Esophagus muscularis mucosa (tissue), 3 donors: ENCODE results near the gene METTL9.
"Not testable (repeated sequence)": the region's sequence is repeated elsewhere in the genome, so short reads cannot be mapped to it uniquely, and the experiment has no call there.

Experiments
- CTCF ChIP-seq, 3 experiments: fragments of 200-600 bp in 2 of 3; fragments of 450-650 bp in 1 of 3; sonication (generic) in 2 of 3; IDR thresholded peaks; one replicate each; pipeline ENCODE4 v1.5.1; 2017 to 2019; ENCODE audit warnings: antibody characterized with exemption in 3 of 3, mild to moderate bottlenecking in 2 of 3, moderate library complexity in 1 of 3
- POLR2A ChIP-seq: fragments of 450-650 bp; IDR thresholded peaks from one replicate; pipeline ENCODE4 v1.6.1; 2017; ENCODE audit warnings: antibody characterized with exemption, moderate library complexity, mild to moderate bottlenecking, low read depth
- POLR2AphosphoS5 ChIP-seq, 2 donors: sonication (generic); formaldehyde crosslinking; IDR thresholded peaks; one replicate each; pipeline ENCODE4 v1.6.1; 2017; ENCODE audit warnings: antibody characterized with exemption in 2 of 2

- not testable (repeated sequence) for TF ChIP-seq POLR2A; CTCF (IDR thresholded peaks at IDR 0.05); POLR2AphosphoS5 (IDR thresholded peaks at IDR 0.05)
Measured at GRCh38 chr16:21549975-21550374, 49.4 kb upstream of the METTL9 start.
